NCI-H1930 (cell line): ENCODE measurements around the gene NEK1.
"Not testable (repeated sequence)": the region's sequence is repeated elsewhere in the genome, so short reads cannot be mapped to it uniquely, and the experiment has no call there.

Experiments used
- DNase-seq, 2 experiments: peaks; one replicate each; lab custom pipeline; 2025; lab: John Stamatoyannopoulos, UW

The NEK1 gene

DNA sequence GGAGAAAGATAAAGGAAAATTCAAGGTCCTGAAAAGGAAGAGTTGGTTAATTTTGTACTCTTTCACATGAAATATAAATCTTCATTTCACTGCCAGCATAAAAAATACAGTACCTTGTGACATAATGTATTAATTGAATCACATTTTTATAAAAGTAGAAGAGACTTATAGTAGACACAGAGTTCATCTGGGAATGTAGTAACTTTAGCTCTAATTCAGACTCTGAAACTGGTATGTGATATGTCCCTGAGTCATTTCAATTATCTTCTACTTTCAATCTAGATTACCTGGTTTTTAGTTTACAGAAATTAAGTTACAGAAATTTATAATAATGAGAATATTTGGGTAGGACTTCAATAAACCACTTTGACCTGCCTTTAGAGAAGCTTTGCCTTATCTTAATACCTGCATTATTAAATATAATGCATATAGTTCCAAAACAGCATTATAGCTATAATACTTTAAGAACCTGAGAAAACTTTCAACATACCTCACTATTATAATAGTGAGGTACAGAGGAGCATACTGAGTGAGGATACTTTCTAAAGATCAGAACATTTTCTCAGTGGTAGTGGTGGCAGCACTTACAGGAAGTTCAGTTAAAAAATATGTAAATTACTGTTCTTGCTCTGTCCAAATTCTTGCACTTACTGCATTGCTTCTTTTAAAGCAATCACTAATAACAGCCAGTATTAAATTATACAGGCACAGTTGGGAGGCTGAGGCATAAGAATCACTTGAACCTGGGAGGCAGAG lies 11.2 kb downstream of the NEK1 start:
- no peak for DNase-seq

DNA sequence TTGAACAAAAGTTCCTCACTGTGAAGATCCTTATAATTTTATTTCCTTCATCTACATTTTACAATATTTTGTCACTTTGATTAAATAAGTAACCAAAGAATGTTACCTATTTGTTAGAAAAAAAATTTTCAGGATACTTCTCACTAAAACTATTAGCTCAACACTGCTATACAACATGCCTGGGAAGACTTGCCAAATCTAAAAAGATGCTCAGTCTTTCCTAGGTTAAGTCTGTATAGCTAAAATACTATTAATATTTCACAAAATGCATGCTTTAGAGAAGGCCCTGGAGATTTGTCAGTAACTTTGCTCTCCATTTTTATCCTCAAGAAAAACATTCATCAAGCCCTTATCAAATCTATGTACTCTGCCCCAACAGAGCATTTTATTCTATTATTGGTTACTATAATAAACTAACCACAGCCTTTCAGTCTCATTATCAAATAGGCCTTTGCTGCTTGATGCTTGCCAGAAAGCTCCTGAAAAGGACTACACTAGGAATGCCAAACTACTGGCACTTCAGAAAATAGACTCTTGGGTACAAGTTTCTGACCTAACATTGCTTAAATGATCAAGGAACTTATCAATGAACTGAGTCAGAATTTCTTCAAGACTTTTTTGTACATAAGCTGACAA lies 17.7 kb downstream of the NEK1 start:
- no peak for DNase-seq

DNA sequence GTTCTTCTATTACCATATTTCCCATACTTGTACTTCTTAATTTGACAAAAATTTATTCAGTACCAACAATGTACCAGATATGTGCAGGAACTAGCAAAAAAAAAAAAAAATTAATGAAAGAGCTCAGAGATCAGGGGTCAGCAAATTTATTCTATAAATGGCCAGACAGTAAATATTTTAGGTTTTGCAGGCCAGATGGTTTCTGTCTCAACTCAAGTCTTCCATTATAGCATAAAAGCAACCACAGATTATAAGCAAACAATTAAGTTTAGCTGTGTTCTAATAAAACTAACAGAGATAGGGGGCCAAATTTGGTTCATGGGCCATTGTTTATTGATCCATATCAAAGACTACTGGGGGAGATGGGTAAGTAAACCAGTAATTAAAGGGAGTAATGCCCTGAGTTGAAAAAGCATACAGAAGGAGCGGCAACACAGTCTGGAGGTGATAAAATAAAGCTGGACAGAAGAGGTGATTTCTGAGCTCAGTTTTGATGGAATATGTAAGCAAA lies 19.3 kb downstream of the NEK1 start:
- no peak for DNase-seq

DNA sequence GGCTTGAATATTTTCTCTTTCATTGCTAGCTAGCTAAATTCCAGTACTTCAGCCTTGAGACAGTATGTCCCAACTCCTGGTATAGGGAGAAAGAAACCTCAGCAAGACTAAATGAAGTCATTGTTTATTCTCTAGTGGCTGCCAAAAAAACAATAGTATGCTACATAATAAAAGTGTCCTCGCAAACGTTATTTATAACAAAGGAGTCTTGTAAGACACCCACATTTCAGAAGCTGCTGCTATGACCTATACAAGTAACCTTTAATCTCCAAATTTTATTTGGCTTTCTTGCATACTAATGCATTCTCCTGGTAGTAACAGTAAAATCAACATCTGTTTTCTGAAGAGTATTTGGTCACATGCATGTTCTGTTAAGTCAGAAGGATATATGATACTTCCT lies 28.8 kb downstream of the NEK1 start:
- no peak for DNase-seq

DNA sequence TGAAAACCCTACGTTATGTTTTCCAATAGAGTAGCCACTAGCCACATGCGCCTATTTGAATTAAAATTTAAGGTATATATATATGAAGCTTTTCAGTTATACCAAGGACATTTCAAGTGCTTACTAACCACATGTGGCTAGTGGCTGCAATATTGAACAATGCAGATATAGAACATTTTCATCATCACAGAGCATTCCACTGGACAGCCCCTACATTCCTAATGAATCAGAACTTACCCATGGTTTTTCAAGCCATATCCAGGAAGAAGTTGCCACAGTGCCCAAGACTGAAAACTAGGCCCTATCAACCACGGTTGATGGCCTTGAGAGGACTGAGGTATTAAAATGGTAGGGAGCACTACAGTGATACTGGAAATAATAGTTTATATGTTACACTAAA lies 29.7 kb downstream of the NEK1 start:
- no peak for DNase-seq

DNA sequence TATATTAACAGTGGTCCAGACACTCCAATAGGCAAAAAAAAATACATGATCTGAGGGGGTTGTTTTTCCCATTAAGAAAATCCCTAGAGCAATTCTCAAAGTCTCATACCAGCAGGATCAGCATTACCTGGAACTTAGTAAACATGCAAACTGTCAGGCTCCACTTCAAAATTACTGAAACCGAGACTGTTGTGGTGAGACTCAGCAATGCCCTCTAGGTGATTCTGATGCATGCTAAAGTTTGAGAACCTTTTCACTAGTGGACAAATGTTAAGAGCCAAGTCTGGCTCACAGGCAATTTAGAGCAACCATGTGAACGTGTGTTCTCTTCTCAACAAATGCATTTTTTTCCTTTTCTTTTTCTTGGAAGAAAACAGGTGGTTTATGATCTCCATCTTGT lies 30.2 kb downstream of the NEK1 start:
- no peak for DNase-seq

DNA sequence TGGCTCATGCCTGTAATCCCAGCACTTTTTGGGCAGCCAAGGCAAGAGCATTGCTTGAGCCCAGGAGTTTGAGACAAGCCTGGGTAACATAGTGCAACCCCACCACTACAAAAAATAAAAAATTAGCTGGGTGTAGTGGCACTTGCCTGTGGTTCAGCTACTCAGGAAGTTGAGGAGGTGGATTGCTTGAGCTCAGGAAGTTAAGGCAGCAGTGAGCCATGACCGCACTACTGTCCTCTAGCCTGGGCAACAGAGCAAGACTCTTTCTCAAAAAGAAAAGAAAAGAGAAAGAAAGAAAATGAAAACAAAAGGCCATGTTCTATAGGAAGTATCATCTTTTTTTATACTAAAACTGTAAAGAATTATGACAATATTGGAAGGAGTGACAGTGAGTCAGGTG lies 38.5 kb downstream of the NEK1 start:
- no peak for DNase-seq

DNA sequence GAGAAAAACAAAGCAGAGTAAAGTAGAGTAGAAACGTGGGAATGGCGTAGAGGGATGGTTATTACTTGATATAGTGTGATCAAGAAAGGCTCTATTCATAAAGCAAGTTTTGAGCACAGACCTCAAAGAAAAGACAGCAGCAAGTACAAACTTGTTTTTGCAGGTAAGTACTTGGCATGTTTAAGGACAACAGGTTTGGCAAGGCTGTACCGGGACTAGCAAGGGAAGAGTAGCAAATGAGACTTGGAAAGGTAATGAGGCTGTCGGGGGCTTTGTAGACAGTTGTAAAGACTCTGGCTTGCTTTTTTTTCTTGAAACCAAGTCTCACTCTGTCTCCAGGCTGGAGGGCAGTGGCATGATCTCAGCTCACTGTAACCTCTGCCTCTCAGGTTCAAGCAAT lies 40.9 kb downstream of the NEK1 start:
- no peak for DNase-seq

DNA sequence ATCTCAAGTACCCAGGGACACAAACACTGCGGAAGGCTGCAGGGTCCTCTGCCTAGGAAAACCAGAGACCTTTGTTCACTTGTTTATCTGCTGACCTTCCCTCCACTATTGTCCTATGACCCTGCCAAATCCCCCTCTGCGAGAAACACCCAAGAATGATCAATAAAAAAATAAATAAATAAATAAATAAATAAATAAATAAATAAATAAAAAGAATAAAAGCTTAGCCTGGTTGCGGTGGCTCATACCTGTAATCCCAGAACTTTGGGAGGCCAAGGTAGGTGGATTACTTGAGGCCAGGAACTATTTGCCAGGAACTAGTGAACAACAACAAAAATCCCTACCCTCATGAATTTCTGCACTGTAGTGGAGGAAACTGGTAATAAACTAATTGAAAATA lies 41.4 kb downstream of the NEK1 start:
- DNase-seq, result not testable (repeated sequence)

DNA sequence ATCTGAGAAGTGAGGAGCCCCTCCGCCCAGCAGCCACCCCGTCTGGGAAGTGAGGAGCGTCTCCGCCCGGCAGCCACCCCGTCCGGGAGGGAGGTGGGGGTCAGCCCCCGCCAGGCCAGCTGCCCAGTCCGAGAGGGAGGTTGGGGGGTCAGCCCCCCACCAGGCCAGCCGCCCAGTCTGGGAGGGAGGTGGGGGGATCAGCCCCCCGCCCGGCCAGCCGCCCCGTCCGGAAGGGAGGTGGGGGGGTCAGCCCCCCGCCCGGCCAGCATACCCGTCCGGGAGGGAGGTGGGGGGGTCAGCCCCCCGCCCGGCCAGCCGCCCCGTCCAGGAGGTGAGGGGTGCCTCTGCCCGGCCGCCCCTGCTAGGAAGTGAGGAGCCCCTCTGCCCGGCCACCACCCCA lies 42.1 kb downstream of the NEK1 start:
- DNase-seq, result not testable (repeated sequence)

DNA sequence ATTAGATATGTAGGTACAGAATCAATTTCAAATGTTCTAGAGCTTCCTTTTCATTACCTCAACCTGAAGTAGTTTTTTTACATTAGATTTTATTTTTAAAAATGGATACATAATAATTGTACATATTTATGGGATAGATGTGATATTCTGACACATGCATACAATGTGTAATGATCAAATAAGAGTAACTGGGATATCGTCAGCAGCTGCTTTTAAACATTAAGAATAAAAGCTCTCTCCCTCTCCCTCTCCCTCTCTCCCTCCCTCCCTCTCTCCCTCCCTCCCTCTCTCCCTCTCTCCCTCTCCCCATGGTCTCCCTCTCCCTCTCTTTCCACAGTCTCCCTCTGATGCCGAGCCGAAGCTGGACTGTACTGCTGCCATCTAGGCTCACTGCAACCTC lies 43.2 kb downstream of the NEK1 start:
- not testable (repeated sequence) for DNase-seq

DNA sequence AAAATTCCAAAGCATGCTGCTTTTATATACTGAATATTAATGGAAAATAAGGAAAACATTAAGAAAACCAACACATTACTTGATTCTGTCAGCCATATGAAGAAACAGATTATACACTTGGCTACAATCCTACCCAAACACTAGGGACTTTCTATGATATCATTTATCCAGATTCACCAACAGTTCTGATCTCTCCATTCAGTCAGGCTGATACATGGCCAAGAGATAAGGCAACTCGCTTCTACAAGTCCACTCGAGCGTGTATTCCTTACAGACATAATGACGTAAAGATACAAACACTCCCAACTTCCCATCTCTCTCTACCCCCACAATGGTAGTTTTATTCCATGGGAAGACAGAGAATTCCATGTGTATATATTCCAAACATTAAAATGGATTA lies 44.5 kb downstream of the NEK1 start:
- no peak for DNase-seq

DNA sequence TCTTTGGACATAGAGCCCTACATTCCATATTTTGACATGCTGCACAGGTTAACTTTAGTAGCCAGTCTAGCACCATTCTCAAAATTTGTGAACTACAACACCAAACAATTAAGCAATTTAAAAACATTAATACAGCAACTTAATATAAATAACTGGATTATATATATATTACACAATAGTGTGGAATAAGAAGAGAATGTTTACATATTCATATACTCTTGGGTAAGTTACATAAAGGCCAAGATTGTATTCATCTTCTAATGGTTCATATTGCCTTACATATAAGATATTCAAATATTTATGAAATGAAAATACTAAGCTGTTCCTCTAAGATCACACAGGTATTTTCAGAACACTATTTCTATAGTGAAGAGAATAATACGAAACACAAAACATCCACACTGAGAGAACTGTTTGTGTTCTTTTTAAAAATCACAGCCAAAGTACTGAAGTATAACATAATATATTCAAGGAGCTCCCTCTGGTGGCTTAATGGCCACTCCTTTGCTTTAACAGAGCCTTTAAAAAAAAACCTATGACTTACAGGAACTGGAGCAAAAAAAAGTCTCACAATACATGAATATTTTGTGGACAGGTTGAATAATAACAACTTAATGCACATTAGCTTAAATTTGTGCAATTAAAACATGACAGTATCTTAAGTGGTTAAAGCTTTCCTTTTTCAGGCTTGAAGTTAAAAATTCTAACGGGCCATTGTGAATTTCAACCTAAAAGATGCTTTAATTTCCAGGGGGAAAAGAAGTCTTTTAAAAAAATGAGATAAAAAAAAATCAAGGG lies 46.2 kb downstream of the NEK1 start:
- DNase-seq, result no peak

DNA sequence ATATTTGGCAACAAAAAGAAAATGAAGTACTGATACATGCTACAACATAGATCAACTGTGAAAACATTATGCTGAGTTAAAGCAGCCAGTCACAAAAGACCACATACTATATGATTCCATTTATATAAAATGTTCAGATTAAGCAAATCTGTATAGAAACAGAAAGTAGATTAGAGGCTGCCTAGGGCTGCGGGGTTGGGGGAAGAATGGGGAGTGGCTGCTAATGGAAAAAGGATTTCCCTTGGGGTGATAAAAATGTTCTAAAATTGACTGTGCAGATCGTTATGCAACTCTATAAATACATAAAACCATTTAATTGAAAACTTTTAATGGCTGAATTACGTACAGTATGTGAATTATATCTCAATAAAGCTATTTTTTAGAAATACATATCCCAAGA lies 46.8 kb downstream of the NEK1 start:
- DNase-seq, result no peak

DNA sequence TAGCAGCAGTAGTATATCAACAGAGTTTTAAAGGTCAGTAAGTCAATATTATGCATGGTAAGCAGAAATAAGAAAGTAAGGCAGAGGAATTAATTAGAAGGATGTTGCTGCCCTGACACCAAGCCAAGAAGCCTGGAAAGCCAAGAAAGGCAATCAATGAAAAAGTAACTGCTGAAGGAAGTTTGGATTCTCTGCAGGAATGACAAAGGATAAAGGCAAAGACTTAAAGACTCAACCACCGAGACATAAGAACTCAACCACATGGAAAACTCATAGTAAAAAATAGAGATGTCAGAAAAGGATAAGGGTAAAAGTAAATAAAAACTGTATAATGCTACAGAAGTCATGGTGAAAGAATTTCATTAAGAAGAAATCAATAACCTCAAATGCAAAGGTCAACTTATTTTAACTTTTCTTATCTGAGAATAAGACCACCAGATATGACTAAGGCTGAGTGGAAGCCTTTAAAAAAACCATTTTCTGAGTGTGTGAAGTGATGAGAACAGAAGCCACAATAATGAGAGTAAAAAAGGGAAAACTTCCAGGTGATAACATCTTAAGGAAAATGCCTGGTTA lies 55.2 kb downstream of the NEK1 start:
- no peak for DNase-seq

DNA sequence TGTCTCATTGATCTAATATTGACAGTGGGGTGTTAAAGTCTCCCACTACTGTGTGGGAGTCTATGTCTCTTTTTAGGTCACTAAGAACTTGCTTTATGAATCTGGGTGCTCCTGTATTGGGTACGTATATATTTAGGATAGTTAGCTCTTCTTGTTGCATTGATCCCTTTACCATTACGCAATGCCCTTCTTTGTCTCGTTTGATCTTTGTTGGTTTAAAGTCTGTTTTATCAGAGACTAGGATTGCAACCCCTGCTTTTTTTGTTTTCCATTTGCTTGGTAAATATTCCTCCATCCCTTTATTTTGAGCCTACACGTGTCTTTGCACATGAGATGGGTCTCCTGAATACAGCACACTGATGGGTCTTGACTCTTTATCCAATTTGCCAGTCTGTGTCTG lies 65.8 kb downstream of the NEK1 start:
- DNase-seq, result not testable (repeated sequence)

DNA sequence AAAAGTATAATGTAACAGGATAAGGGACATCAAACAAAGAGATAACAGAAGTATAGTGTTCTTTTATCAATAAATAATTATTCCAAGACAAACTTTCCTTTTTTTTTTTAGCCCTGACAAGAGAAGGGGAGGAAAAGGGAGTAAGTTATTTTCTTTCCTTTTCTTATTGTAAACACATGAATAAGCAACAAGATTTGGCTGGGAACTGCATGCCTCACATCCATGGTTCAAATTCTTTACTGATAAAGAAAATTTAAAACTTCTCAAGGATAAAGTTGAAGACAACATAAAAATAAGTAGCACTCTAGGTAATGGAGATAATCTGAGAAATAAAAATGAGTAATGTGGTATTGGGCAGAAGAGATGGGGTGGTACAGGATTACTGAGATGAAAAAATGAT lies 71.6 kb downstream of the NEK1 start:
- DNase-seq, result no peak

DNA sequence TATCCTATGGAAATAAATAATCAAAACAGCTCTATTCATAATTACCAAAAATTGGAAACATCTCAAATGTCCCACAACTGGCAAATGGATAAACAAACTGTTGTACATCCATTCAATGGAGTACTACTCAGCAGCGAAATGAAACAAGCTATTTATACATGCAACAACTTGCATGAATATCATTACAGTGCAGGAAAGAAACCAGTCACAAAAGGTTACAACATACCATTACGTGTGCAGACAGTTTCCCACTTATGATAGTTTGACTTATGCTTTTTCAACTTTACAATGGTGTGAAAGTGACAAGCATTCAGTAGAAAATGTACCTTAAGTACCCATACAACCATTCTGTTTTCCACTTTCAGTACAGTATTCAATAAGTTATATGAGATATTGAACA lies 82.3 kb downstream of the NEK1 start:
- DNase-seq, result no peak

DNA sequence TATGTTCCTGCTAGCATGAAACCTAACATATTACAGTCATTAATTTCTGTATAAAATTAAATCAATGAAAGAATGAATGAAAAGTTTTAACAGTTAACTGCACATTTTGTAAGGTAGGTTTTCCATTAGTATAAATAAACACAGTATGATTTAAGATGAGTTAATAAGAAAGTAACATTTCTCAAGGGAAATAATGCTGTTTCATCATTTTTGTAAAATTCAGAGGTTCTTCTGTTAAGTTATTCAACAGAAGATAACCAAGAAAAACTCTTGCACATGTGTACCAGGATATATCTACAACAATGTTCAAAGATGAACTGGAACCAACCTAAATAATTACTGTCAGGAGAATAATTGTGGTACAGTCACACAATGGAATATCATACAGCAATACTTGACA lies 88.6 kb downstream of the NEK1 start:
- DNase-seq, result no peak

DNA sequence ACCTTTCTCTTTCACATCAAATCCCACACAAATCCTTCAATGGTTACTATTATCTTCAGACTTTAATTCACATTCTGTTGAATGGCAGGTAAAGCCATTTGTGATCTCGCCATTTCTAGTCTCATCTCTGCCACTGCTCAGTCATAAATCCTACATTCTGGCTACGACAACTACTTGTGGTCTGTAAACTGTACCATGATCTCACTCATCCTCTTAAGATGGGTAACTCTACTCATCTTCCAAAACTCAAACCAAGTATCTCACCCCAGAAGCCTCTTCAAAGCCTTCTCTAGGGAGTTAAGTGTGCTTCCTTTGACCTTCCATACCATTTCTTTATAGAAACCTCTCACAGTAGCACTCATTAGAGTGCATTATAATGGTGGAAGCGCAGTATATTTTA lies 101.8 kb downstream of the NEK1 start:
- DNase-seq, result no peak

DNA sequence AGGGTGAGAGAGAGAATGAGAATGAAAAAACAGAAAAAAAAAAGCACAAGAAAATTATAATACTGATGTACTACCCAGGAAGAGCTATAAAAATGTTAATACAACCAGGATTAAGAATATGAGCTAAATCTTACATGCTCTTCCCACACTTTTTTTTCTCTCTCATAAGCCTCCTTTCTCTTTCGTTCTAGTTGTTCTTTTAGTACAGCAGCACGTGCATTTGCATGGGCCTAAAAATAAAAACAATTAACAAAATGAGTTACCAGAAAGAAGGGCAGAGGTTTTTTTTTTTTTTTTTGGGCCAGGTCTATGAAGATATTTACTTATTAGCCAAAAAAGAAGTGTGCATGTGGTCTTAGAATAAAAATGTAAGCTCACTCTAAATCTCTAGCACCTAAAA lies 105.5 kb downstream of the NEK1 start:
- DNase-seq, result no peak

DNA sequence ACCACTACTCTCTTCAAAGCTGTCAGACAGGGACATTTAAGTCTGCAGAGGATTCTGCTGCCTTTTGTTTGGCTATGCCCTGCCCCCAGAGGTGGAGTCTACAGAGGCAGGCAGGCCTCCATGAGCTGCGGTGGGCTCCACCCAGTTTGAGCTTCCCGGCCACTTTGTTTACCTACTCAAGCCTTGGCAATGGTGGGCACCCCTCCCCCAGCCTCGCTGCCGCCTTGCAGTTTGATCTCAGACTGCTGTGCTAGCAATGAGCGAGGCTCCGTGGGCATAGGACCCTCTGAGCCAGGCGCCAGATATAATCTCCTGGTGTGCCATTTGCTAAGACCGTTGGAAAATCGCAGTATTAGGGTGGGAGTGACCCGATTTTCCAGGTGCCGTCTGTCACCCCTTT lies 112.5 kb downstream of the NEK1 start:
- DNase-seq, result not testable (repeated sequence)

DNA sequence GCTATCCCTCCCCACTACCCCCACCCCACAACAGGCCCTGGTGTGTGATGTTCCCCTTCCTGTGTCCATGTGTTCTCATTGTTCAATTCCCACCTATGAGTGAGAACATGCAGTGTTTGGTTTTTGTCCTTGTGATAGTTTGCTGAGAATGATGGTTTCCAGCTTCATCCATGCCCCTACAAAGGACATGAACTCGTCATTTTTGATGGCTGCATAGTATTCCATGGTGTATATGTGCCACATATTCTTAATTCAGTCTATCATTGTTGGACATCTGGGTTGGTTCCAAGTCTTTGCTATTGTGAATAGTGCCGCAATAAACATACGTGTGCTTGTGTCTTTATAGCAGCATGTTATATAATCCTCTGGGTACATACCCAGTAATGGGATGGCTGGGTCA lies 118.1 kb downstream of the NEK1 start:
- not testable (repeated sequence) for DNase-seq
